Measurements from ENCODE around the gene PAPPA.

The PAPPA gene

DNA sequence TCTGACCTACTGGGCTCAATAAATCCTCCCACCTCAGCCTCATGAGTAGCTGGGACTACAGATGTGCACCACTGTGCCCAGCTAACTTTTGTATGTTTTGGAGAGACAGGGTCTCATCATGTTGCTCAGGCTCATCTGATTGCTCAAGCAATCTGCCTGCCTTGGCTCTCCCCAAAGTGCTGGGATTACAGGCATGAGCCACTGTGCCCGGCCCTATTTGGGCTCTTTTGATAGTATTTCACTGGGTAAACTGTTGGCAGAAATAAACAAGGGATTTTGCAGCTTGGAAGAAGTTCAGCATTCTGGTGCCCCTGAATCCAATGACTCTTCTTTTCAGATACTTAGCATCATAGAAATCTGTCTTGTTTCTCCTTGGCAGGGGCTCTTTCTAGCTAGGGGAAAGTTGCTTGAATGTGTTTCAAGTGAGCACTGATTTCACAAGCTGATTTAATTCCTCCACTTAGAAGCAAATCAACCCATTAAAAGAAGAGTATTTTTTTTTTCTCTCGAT, 146.8 kb downstream of the PAPPA start (continued):
- TF ChIP-seq, protein P1, sequence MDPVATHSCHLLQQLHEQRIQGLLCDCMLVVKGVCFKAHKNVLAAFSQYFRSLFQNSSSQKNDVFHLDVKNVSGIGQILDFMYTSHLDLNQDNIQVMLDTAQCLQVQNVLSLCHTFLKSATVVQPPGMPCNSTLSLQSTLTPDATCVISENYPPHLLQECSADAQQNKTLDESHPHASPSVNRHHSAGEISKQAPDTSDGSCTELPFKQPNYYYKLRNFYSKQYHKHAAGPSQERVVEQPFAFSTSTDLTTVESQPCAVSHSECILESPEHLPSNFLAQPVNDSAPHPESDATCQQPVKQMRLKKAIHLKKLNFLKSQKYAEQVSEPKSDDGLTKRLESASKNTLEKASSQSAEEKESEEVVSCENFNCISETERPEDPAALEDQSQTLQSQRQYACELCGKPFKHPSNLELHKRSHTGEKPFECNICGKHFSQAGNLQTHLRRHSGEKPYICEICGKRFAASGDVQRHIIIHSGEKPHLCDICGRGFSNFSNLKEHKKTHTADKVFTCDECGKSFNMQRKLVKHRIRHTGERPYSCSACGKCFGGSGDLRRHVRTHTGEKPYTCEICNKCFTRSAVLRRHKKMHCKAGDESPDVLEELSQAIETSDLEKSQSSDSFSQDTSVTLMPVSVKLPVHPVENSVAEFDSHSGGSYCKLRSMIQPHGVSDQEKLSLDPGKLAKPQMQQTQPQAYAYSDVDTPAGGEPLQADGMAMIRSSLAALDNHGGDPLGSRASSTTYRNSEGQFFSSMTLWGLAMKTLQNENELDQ (tag by site-specific recombination; IDR thresholded peaks at IDR 0.05; ENCODE audit: low read depth), result no peak
- no peak for TF ChIP-seq TRIM28 (IDR thresholded peaks at IDR 0.05; ENCODE audit: borderline replicate concordance, low read length)
- TF ChIP-seq, protein P2, sequence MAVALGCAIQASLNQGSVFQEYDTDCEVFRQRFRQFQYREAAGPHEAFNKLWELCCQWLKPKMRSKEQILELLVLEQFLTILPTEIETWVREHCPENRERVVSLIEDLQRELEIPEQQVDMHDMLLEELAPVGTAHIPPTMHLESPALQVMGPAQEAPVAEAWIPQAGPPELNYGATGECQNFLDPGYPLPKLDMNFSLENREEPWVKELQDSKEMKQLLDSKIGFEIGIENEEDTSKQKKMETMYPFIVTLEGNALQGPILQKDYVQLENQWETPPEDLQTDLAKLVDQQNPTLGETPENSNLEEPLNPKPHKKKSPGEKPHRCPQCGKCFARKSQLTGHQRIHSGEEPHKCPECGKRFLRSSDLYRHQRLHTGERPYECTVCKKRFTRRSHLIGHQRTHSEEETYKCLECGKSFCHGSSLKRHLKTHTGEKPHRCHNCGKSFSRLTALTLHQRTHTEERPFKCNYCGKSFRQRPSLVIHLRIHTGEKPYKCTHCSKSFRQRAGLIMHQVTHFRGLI (tag by site-specific recombination; IDR thresholded peaks at IDR 0.05), result no peak
- TF ChIP-seq ZNF114 (tag by site-specific recombination; IDR thresholded peaks at IDR 0.05), result no peak
- TF ChIP-seq ZNF660 (tag by site-specific recombination; IDR thresholded peaks at IDR 0.05), result no peak

DNA sequence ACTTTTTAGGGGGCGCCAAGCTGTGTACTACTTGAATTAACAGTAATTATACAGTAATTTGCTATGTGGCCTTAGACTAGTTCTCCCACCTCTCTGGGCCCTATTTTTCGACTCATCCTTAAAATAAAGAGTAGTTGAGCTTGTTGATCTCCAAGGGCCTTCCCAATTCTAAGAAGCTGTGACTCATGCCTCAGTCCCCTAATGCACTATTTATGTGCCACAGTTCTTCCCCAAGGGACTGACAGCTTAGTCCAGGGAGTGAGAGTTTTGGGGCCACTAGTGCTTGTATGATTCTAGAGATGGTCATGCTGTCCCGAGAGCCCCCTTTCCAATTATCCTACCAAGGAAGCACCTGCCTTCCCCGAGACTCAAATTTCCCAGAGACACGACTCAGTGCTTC, 149.7 kb downstream of the PAPPA start:
- Histone ChIP-seq H3K4me3 (ENCODE audit: low read depth, low read length) (no peak overlapping the region), H3K9me3 (ENCODE audit: control insufficient read depth, insufficient read depth, low read depth, low read length) (no peaks in the 10 kb centered on the region), H3K4me1 (ENCODE audit: control insufficient read depth, insufficient read depth, low read length) (no peaks in the 10 kb centered on the region), H3K36me3 (ENCODE audit: control insufficient read depth in 2 of 2, insufficient read depth in 1 of 2, low read length in 2 of 2) (no peaks in the 10 kb centered on the region), H3K27ac (ENCODE audit: extremely low read depth, low read depth, low read length) (no peak overlapping the region)
- TF ChIP-seq, protein P3, sequence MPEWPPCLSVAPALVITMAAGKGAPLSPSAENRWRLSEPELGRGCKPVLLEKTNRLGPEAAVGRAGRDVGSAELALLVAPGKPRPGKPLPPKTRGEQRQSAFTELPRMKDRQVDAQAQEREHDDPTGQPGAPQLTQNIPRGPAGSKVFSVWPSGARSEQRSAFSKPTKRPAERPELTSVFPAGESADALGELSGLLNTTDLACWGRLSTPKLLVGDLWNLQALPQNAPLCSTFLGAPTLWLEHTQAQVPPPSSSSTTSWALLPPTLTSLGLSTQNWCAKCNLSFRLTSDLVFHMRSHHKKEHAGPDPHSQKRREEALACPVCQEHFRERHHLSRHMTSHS (tag by site-specific recombination; IDR thresholded peaks at IDR 0.05), result no peak
- TF ChIP-seq, protein P4, sequence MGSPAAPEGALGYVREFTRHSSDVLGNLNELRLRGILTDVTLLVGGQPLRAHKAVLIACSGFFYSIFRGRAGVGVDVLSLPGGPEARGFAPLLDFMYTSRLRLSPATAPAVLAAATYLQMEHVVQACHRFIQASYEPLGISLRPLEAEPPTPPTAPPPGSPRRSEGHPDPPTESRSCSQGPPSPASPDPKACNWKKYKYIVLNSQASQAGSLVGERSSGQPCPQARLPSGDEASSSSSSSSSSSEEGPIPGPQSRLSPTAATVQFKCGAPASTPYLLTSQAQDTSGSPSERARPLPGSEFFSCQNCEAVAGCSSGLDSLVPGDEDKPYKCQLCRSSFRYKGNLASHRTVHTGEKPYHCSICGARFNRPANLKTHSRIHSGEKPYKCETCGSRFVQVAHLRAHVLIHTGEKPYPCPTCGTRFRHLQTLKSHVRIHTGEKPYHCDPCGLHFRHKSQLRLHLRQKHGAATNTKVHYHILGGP (tag by site-specific recombination; IDR thresholded peaks at IDR 0.05), result no peak
- no peak for TF ChIP-seq SCRT2 (tag by site-specific recombination; IDR thresholded peaks at IDR 0.05)
- no peak for TF ChIP-seq ZNF660 (tag by site-specific recombination; IDR thresholded peaks at IDR 0.05)
- no peak for TF ChIP-seq ZNF10 (tag by site-specific recombination; IDR thresholded peaks at IDR 0.05)
- no peak for TF ChIP-seq SCRT1 (tag by site-specific recombination; IDR thresholded peaks at IDR 0.05; ENCODE audit: borderline replicate concordance)
- TF ChIP-seq HOXA7 (CRISPR knock-in tag; IDR thresholded peaks at IDR 0.05; ENCODE audit: borderline replicate concordance), result no peak
- TF ChIP-seq ZNF350 (tag by site-specific recombination; IDR thresholded peaks at IDR 0.05), result no peak
- no peak for TF ChIP-seq SP2 (tag by site-specific recombination; IDR thresholded peaks at IDR 0.05)
- no peak for TF ChIP-seq ZNF514 (tag by site-specific recombination; IDR thresholded peaks at IDR 0.05)
- TF ChIP-seq, protein P5, sequence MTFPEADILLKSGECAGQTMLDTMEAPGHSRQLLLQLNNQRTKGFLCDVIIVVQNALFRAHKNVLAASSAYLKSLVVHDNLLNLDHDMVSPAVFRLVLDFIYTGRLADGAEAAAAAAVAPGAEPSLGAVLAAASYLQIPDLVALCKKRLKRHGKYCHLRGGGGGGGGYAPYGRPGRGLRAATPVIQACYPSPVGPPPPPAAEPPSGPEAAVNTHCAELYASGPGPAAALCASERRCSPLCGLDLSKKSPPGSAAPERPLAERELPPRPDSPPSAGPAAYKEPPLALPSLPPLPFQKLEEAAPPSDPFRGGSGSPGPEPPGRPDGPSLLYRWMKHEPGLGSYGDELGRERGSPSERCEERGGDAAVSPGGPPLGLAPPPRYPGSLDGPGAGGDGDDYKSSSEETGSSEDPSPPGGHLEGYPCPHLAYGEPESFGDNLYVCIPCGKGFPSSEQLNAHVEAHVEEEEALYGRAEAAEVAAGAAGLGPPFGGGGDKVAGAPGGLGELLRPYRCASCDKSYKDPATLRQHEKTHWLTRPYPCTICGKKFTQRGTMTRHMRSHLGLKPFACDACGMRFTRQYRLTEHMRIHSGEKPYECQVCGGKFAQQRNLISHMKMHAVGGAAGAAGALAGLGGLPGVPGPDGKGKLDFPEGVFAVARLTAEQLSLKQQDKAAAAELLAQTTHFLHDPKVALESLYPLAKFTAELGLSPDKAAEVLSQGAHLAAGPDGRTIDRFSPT (tag by site-specific recombination; IDR thresholded peaks at IDR 0.05), result no peak
- TF ChIP-seq ZBTB7A (tag by site-specific recombination; IDR thresholded peaks at IDR 0.05; ENCODE audit: low read depth), result no peak
- TF ChIP-seq REPIN1 (tag by site-specific recombination; IDR thresholded peaks at IDR 0.05; ENCODE audit: low read depth), result no peak
- TF ChIP-seq ZNF560 (tag by site-specific recombination; IDR thresholded peaks at IDR 0.05; ENCODE audit: borderline replicate concordance), result no peak
- ChIA-PET CTCF (no interaction called here), POLR2A (no interaction called here)

Measured in HEK293 (cell line).